Ishikawa (cell line): ENCODE data around the gene IL1RAPL1.

Source experiments
- CEBPB ChIP-seq: IDR thresholded peaks from 2 replicates; pipeline ENCODE4 v1.6.1; 2012
- CREB1 ChIP-seq: IDR thresholded peaks from 2 replicates; pipeline ENCODE4 v1.6.1; 2012; ENCODE audit warnings: low read depth
- EGR1 ChIP-seq: IDR thresholded peaks from 2 replicates; pipeline ENCODE4 v1.6.1; 2012
- EP300 ChIP-seq: IDR thresholded peaks from 2 replicates; pipeline ENCODE4 v1.6.1; 2012; ENCODE audit warnings: borderline replicate concordance
- FOXM1 ChIP-seq: IDR thresholded peaks from 2 replicates; pipeline ENCODE4 v1.6.1; 2012; ENCODE audit warnings: low read depth, borderline replicate concordance
- MAX ChIP-seq: IDR thresholded peaks from 2 replicates; pipeline ENCODE4 v1.6.1; 2012
- NFIC ChIP-seq: IDR thresholded peaks from 2 replicates; pipeline ENCODE4 v1.6.1; 2012
- RAD21 ChIP-seq: IDR thresholded peaks from 2 replicates; pipeline ENCODE4 v1.6.1; 2012; ENCODE audit warnings: low read depth
- TAF1 ChIP-seq: IDR thresholded peaks from 2 replicates; pipeline ENCODE4 v1.6.1; 2012; ENCODE audit warnings: low read depth, mild to moderate bottlenecking
- TCF12 ChIP-seq: IDR thresholded peaks from 2 replicates; pipeline ENCODE4 v1.6.1; 2012; ENCODE audit warnings: low read depth
- TEAD4 ChIP-seq: IDR thresholded peaks from 2 replicates; pipeline ENCODE4 v1.6.1; 2012
- YY1 ChIP-seq: IDR thresholded peaks from 2 replicates; pipeline ENCODE4 v1.6.1; 2012; ENCODE audit warnings: low read depth
- ZBTB7A ChIP-seq: IDR thresholded peaks from 2 replicates; pipeline ENCODE4 v1.6.1; 2012; ENCODE audit warnings: low read depth
- TF ChIP-seq, protein P1 (sequence below): IDR thresholded peaks from 2 replicates; pipeline ENCODE4 v1.6.1; 2012; ENCODE audit warnings: low read depth, mild to moderate bottlenecking
- TF ChIP-seq, protein P2 (sequence below): IDR thresholded peaks from 2 replicates; pipeline ENCODE4 v1.6.1; 2012

IL1RAPL1 gene

DNA sequence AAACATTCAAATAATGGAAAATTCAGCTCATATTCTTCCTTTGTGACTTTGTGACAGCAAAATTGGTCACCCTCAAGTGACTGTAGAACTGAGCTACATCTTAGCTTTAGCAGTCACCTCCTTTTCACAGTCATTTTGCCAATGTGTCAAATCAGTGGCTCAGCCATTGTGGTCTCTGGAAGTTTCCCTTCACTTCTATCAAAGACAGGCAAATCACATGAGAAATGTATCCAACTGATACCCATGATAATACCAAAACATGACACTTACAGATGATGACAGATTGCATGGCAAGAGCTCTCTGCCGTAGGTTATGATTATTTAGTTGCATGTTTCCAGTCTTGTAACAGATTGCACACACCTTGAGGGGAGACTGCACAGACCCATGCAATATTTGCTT lies 1078.3 kb downstream of the IL1RAPL1 start:
- TF ChIP-seq EGR1 (no peak), NFIC (no peak), CREB1 (no peak), ZBTB7A (no peak), TCF12 (no peak)

DNA sequence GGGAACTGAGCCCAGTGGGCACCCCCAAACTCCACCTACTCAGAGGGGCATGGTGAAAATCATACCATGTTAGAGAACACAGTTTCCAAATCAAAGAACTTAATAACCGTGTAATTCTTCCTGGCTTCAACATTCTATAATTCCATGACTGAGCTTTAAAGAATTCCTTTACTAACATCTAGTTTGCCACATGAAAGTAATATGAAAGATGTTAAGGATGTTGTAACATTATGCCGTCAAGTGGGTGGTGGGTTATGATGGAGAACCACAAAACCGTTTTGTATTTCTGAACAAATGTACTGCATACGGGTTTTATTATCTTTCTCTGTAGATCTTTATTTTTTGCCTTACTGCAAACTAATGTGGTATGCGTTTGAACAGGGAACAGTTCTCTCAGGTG lies 1079.1 kb downstream of the IL1RAPL1 start:
- no peak for TF ChIP-seq CEBPB
- TF ChIP-seq, protein P1, sequence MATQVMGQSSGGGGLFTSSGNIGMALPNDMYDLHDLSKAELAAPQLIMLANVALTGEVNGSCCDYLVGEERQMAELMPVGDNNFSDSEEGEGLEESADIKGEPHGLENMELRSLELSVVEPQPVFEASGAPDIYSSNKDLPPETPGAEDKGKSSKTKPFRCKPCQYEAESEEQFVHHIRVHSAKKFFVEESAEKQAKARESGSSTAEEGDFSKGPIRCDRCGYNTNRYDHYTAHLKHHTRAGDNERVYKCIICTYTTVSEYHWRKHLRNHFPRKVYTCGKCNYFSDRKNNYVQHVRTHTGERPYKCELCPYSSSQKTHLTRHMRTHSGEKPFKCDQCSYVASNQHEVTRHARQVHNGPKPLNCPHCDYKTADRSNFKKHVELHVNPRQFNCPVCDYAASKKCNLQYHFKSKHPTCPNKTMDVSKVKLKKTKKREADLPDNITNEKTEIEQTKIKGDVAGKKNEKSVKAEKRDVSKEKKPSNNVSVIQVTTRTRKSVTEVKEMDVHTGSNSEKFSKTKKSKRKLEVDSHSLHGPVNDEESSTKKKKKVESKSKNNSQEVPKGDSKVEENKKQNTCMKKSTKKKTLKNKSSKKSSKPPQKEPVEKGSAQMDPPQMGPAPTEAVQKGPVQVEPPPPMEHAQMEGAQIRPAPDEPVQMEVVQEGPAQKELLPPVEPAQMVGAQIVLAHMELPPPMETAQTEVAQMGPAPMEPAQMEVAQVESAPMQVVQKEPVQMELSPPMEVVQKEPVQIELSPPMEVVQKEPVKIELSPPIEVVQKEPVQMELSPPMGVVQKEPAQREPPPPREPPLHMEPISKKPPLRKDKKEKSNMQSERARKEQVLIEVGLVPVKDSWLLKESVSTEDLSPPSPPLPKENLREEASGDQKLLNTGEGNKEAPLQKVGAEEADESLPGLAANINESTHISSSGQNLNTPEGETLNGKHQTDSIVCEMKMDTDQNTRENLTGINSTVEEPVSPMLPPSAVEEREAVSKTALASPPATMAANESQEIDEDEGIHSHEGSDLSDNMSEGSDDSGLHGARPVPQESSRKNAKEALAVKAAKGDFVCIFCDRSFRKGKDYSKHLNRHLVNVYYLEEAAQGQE: no peak
- no peak for TF ChIP-seq CREB1
- TF ChIP-seq, protein P2, sequence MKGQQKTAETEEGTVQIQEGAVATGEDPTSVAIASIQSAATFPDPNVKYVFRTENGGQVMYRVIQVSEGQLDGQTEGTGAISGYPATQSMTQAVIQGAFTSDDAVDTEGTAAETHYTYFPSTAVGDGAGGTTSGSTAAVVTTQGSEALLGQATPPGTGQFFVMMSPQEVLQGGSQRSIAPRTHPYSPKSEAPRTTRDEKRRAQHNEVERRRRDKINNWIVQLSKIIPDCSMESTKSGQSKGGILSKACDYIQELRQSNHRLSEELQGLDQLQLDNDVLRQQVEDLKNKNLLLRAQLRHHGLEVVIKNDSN: no peak
- no peak for TF ChIP-seq TEAD4
- TF ChIP-seq YY1: no peak
- TF ChIP-seq TAF1: no peak
- TF ChIP-seq TCF12: no peak
- TF ChIP-seq FOXM1: no peak
- TF ChIP-seq RAD21: no peak
- no peak for TF ChIP-seq EGR1
- no peak for TF ChIP-seq NFIC
- TF ChIP-seq EP300: no peak
- TF ChIP-seq ZBTB7A: no peak
- no peak for TF ChIP-seq MAX

- TF ChIP-seq YY1 (no peak), EP300 (no peak), TEAD4 (no peak), NFIC (no peak), ZBTB7A (no peak), CREB1 (no peak), FOXM1 (no peak), TCF12 (no peak), EGR1 (no peak), RAD21 (no peak), TAF1 (no peak)
- TF ChIP-seq, protein P2: no peak
- TF ChIP-seq, protein P1: no peak
Measured at GRCh38 chrX:29671421-29671820, 1084.2 kb downstream of the IL1RAPL1 start.

- TF ChIP-seq NFIC: no peak
- TF ChIP-seq ZBTB7A: no peak
- peak; percentile 3; the same call in 1 of the 2 replicates for TF ChIP-seq RAD21
Measured at GRCh38 chrX:29687687-29688086, 1100.4 kb downstream of the IL1RAPL1 start.

DNA sequence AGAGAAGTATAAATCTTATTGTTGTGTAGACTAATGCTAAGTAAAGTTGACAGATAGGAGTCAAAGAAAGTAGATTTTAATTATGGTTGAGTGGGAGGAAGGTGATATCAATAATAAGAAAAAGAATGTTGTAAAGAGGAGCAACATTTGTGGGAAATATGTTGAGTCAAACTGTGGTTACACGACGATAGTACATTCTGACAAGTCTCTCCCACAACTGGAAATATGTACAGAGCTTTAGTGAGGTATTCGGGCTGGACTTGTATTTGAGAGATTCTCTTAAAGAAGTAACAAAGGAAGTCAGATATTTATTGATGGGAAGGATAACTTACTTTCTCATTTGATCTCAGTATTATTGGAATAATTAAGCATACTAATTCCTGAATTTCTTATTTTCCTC lies 1102.8 kb downstream of the IL1RAPL1 start:
- TF ChIP-seq EP300 (no peak), YY1 (no peak), TAF1 (no peak), MAX (no peak), CREB1 (no peak), TCF12 (no peak)

GRCh38 chrX:29691044-29691443 lies 1103.8 kb downstream of the IL1RAPL1 start:
- TF ChIP-seq, protein P1: no peak
- TF ChIP-seq TAF1: no peak
- no peak for TF ChIP-seq ZBTB7A
- TF ChIP-seq CEBPB: no peak
- no peak for TF ChIP-seq CREB1
- TF ChIP-seq YY1: no peak
- no peak for TF ChIP-seq TEAD4
- TF ChIP-seq TCF12: no peak
